Endothelial cell of umbilical vein (primary cell): ENCODE measurements around the gene SCARF2. TPM values are rescaled to one million over a fixed set of nuclear protein-coding genes. Genes with fewer than 3 reads are reported as not detected.

ENCODE experiments used
- BruUV-seq: library from RNA; stranded (reverse); fragments of 400-500 nt; replicated peaks from 2 replicates; lab custom pipeline; 2021; lab: Mats Ljungman, UMichigan
- CTCF ChIA-PET: fragments of 300-600, 350-600 bp; sonication (Branson Sonifier 250); formaldehyde crosslinking; loops from one replicate; lab custom pipeline; 2021; ENCODE audit warnings: antibody characterized with exemption, inconsistent platforms; lab: Charles Lee
- POLR2A ChIA-PET: fragments of 300-600, 350-600 bp; sonication (Branson Sonifier 250); formaldehyde crosslinking; loops from one replicate; lab custom pipeline; 2021; ENCODE audit warnings: antibody characterized with exemption, inconsistent platforms; lab: Charles Lee
- DNase-seq: peaks from one replicate; pipeline ENCODE4 v3.0.0-alpha.2; 2011; ENCODE audit warnings: low read depth, low spot score
- FAIRE-seq: peaks from 2 replicates; lab custom pipeline; 2011; peaks lifted over from hg19 to GRCh38; lab: Jason Lieb, UNC
- H2AFZ ChIP-seq: 2 replicates; pipeline ENCODE4 v1.6.0; 2012; ENCODE audit warnings: low read depth, low read length, control low read depth, inconsistent platforms
- H3K27ac ChIP-seq: 2 replicates; pipeline ENCODE4 v1.5.1; 2011; ENCODE audit warnings: low read depth, mild to moderate bottlenecking, control low read depth, low read length, moderate library complexity; ENCODE audit not compliant: insufficient read depth
- H3K27me3 ChIP-seq, 2 experiments: 2 replicates each; pipeline versions ENCODE4 v1.6.0 to v1.6.1; 2011; ENCODE audit warnings: low read length in 2 of 2, mixed read lengths in 1 of 2; ENCODE audit not compliant: control insufficient read depth in 2 of 2, insufficient read depth in 2 of 2
- H3K36me3 ChIP-seq, 2 experiments: 2 replicates in 1 of 2; 3 replicates in 1 of 2; pipeline ENCODE4 v1.5.1; 2011; ENCODE audit warnings: low read length in 2 of 2, mild to moderate bottlenecking in 1 of 2, moderate library complexity in 1 of 2; ENCODE audit not compliant: control insufficient read depth in 2 of 2, insufficient read depth in 2 of 2; ENCODE audit errors: extremely low read depth in 1 of 2
- H3K4me1 ChIP-seq: 3 replicates; pipeline ENCODE4 v1.5.1; 2011; ENCODE audit warnings: mild to moderate bottlenecking, low read length; ENCODE audit not compliant: control insufficient read depth, insufficient read depth; ENCODE audit errors: extremely low read depth
- H3K4me2 ChIP-seq: 2 replicates; pipeline ENCODE4 v1.6.1; 2011; ENCODE audit warnings: low read length, control low read depth, mixed read lengths; ENCODE audit not compliant: insufficient read depth
- H3K4me3 ChIP-seq, 3 experiments: fragments of 200-600 bp in 1 of 3; sonication (generic), shearing (Covaris generic) in 1 of 3; replicated peaks in 1 of 3; 2 replicates each; pipeline ENCODE4 v1.5.1; 2011 to 2016; ENCODE audit warnings: control low read depth in 3 of 3, low read length in 3 of 3, mild to moderate bottlenecking in 2 of 3, inconsistent platforms in 1 of 3, low read depth in 1 of 3, moderate library complexity in 1 of 3; ENCODE audit not compliant: insufficient read depth in 1 of 3
- H3K79me2 ChIP-seq: 2 replicates; pipeline ENCODE4 v1.6.0; 2012; ENCODE audit warnings: low read length, inconsistent platforms; ENCODE audit not compliant: control insufficient read depth, insufficient read depth
- H3K9ac ChIP-seq: replicated peaks from 2 replicates; pipeline ENCODE3; 2011; ENCODE audit warnings: low read length, control low read depth; ENCODE audit not compliant: insufficient read depth; ENCODE audit errors: extremely low read depth
- H3K9me1 ChIP-seq: replicated peaks from 3 replicates; pipeline ENCODE4 v1.6.0; 2011; ENCODE audit warnings: mild to moderate bottlenecking, low read length; ENCODE audit not compliant: control insufficient read depth, insufficient read depth; ENCODE audit errors: extremely low read depth
- H3K9me3 ChIP-seq: replicated peaks from 2 replicates; pipeline ENCODE4 v1.5.1; 2012; ENCODE audit warnings: low read length, inconsistent platforms; ENCODE audit not compliant: control insufficient read depth, insufficient read depth
- H4K20me1 ChIP-seq: replicated peaks from 2 replicates; pipeline ENCODE3; 2011; ENCODE audit warnings: mild to moderate bottlenecking, low read length; ENCODE audit not compliant: control insufficient read depth, insufficient read depth; ENCODE audit errors: extremely low read depth
- EZH2 ChIP-seq: IDR thresholded peaks from 2 replicates; pipeline ENCODE4 v1.6.1; 2012; ENCODE audit warnings: borderline replicate concordance, low read depth, mild to moderate bottlenecking, moderate library complexity, low read length, inconsistent platforms; ENCODE audit not compliant: severe bottlenecking
- FOS ChIP-seq: IDR thresholded peaks from 2 replicates; pipeline ENCODE4 v1.6.1; 2011; ENCODE audit warnings: mild to moderate bottlenecking, low read length, moderate library complexity, borderline replicate concordance; ENCODE audit not compliant: insufficient read depth
- GATA2 ChIP-seq: IDR thresholded peaks from 2 replicates; pipeline ENCODE4 v1.7.0; 2011; ENCODE audit warnings: low read depth, mild to moderate bottlenecking, moderate library complexity, mixed read lengths, low read length; ENCODE audit not compliant: insufficient read length, insufficient read depth
- JUN ChIP-seq: IDR thresholded peaks from 2 replicates; pipeline ENCODE4 v1.6.1; 2011; ENCODE audit warnings: borderline replicate concordance, low read depth; ENCODE audit not compliant: insufficient read length, insufficient read depth
- MYC ChIP-seq: IDR thresholded peaks from one replicate; pipeline ENCODE4 v1.6.1; 2011; ENCODE audit warnings: mild to moderate bottlenecking, low read depth, low read length
- POLR2A ChIP-seq: IDR thresholded peaks from 2 replicates; pipeline ENCODE4 v1.6.1; 2012; ENCODE audit warnings: low read depth, mild to moderate bottlenecking, control low read depth, low read length
- POLR2AphosphoS5 ChIP-seq: IDR thresholded peaks from 2 replicates; pipeline ENCODE4 v1.6.1; 2012; ENCODE audit warnings: low read depth, mild to moderate bottlenecking, control low read depth, low read length, moderate library complexity; ENCODE audit not compliant: insufficient read depth
- dilution Hi-C: fragments of 300-500 bp; cut with MboI; formaldehyde crosslinking; loops from one replicate; pipeline ENCODE4 v1.15.0; 2019; ENCODE audit warnings: low sequenced_read_pairs; ENCODE audit not compliant: extremely low pct_ligation_motif_present
- intact Hi-C: fragments of 100-400 bp; cut with micrococcal nuclease; formaldehyde crosslinking; loops from one replicate; pipeline ENCODE4 v1.10.0; 2022
- polyA plus RNA-seq, 4 experiments: library from polyadenylated mRNA; depleted of rRNA in 3 of 4; stranded (reverse) in 3 of 4; unstranded in 1 of 4; fragments of >200 nt; gene quantifications; 2 replicates each; pipeline versions ENCODE4 v1.2.1 to v1.2.3, GENCODE V29; 2011 to 2012; ENCODE audit warnings: missing spikeins in 1 of 4
- total RNA-seq: library from RNA; stranded (reverse); gene quantifications from 2 replicates; pipeline ENCODE4 v1.2.3, GENCODE V29; 2021
- TF ChIP-seq, protein P1 (sequence below): IDR thresholded peaks from 2 replicates; pipeline ENCODE4 v1.6.1; 2011; ENCODE audit not compliant: insufficient read depth, insufficient read length
- TF ChIP-seq, protein P2 (sequence below), 2 donors: IDR thresholded peaks; 1 replicate in 1 of 2; 2 replicates in 1 of 2; pipeline ENCODE4 v1.5.1; 2011; ENCODE audit warnings: low read length in 2 of 2, mild to moderate bottlenecking in 2 of 2, moderate library complexity in 2 of 2, control low read depth in 1 of 2, inconsistent platforms in 1 of 2, low read depth in 1 of 2; ENCODE audit not compliant: insufficient read depth in 1 of 2; ENCODE audit errors: extremely low read depth in 1 of 2

Gene SCARF2
- total and polyA plus RNA-seq, 2 donors (not counting 3 experiments of a cell fraction or from before 2014, with no cell fraction given), result 15.7 to 20.1 TPM

GRCh38 chr22:20427104-20427944, 10.3 kb downstream of the SCARF2 start:
- Histone ChIP-seq H3K4me1 (peaks cover 4% of the 10 kb centered on the region), H3K9me1 (no peaks in the 10 kb centered on the region), H2AFZ (no peak overlapping the region), H3K9me3 (no peaks in the 10 kb centered on the region), H3K79me2 (no peaks in the 10 kb centered on the region), H3K27me3 (no peaks in the 10 kb centered on the region), H3K9ac (no peak overlapping the region), H3K27ac (no peak overlapping the region), H4K20me1 (peaks cover 2% of the 10 kb centered on the region), H3K4me2 (no peak overlapping the region), H3K36me3 (peaks cover 4 to 18% of the 10 kb centered on the region in 2 experiments), H3K4me3 (no peak overlapping the region)
- no peak for FAIRE-seq
- intact Hi-C loops, result no loop called here
- ChIA-PET CTCF (interaction anchor here (1.0 to 2.6 kb wide), 2 partner anchors 9 to 29 kb away, joined by 3 to 23 read pairs; no protein-coding TSS in a partner anchor), POLR2A (no interaction called here)
- dilution Hi-C loops, result no loop called here
- BruUV-seq, result no TSS peak
- DNase-seq, result no peak
- TF ChIP-seq, protein P1, sequence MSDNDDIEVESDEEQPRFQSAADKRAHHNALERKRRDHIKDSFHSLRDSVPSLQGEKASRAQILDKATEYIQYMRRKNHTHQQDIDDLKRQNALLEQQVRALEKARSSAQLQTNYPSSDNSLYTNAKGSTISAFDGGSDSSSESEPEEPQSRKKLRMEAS, result no peak
- TF ChIP-seq FOS, result no peak
- TF ChIP-seq POLR2A, result no peak
- no peak for TF ChIP-seq JUN
- TF ChIP-seq EZH2, result no peak
- TF ChIP-seq MYC, result no peak
- no peak for TF ChIP-seq POLR2AphosphoS5
- TF ChIP-seq, protein P2, sequence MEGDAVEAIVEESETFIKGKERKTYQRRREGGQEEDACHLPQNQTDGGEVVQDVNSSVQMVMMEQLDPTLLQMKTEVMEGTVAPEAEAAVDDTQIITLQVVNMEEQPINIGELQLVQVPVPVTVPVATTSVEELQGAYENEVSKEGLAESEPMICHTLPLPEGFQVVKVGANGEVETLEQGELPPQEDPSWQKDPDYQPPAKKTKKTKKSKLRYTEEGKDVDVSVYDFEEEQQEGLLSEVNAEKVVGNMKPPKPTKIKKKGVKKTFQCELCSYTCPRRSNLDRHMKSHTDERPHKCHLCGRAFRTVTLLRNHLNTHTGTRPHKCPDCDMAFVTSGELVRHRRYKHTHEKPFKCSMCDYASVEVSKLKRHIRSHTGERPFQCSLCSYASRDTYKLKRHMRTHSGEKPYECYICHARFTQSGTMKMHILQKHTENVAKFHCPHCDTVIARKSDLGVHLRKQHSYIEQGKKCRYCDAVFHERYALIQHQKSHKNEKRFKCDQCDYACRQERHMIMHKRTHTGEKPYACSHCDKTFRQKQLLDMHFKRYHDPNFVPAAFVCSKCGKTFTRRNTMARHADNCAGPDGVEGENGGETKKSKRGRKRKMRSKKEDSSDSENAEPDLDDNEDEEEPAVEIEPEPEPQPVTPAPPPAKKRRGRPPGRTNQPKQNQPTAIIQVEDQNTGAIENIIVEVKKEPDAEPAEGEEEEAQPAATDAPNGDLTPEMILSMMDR (IDR thresholded peaks at IDR 0.05; ENCODE audit: extremely low read depth in 1 of 2, insufficient read depth in 1 of 2, low read depth in 1 of 2, low read length in 2 of 2), result no peak
- no peak for TF ChIP-seq GATA2
